Eye (tissue), 1 donor: ENCODE data around the gene MUC13.

ENCODE experiments used
- DNase-seq: peaks from one replicate; pipeline ENCODE4 v3.0.0-alpha.2; 2015

Gene MUC13

DNA sequence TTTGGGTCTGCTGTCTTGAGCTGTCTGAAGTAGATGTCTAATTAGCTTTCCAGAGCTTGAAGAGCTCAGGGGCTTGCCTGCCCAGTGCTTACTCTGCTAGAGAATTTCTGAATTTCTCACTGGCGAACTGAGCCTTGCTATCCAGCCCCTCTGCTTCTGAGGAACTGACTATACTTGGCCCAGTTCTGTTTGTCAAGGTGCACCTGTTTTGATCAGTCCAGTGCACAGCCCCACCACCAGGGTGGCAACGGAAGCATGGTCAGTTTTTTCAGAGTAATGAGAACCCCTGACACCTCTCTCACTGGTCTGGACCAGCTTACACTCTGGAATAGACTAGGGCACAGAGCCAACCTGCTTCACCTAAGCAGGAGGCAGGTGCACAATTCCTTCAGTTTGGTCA is 72.5 kb downstream of the MUC13 start:
- no peak for DNase-seq

DNA sequence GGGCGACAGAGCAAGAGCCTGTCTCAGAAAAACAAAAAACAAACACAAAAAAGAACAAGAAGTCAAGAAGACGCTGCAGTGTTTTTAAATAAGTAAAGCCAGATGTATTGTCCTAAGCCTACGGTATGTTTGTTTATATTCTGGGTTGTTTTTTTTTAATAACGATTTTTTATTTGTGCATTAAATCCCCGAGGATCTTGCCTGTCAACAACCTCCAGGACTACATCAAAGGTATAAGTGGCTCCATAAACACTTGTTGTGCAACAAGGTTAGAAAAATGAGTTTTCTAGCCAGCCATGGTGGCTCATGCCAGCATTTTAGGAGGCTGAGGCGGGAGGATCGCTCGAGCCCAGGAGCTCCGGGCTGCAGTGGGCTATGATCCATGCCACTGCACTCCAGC is 73.5 kb downstream of the MUC13 start:
- DNase-seq = no peak

DNA sequence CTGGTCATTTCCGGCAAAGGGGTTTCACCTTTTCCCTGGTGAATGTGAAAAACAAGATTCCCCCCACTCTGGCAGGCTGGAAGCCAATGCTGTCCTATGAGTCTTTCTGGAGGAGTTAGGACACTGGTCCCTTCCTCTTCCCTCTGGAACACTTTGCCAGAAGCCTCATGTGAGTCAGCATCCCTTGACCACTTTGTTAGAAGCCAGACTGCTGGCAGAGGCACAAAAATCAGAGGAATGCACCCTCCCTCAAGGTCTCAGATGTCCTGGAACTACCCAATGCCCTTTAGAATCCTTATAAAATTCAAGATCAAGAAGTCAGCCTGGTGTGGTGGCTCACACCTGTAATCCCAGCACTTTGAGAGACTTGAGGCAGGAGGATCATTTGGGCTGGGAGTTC is 74.0 kb downstream of the MUC13 start:
- DNase-seq = no peak

DNA sequence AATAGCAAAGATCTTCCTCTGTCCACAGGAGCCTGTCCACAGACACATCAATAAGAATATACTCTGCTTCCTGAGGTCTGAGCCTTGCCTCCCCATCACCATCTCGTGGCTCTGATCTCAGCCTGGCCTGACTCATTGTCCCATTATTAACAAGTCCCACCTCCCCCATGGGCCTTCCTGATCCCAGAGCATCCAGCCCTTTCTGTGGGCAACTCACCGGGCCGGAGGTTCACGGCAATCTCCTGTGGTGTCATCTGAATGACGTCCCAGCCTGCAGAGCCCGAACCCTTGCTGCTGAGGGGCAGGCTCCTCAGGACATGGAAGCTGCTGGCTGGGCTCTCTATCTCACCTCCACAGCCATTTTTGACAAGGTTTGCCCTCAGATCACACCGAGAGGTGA is 75.5 kb downstream of the MUC13 start:
- DNase-seq = no peak

DNA sequence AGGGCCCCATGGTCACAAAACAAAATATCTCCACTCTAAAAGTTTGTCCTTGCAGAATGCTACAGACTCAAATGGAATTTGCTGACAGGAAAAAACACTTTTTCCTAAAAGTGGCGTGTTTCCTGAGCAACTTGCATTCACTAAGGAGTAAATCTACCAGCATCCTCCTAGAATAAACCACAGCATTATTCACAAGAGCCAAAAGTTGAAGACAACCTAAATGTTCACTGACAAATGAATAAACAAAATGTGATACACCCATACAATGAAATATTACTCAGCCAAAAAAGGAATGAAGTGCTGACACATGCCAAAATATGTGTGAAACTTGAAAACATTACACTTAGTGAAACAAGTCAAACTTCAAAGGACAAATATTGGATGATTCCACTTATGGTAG is 76.3 kb downstream of the MUC13 start:
- no peak for DNase-seq

DNA sequence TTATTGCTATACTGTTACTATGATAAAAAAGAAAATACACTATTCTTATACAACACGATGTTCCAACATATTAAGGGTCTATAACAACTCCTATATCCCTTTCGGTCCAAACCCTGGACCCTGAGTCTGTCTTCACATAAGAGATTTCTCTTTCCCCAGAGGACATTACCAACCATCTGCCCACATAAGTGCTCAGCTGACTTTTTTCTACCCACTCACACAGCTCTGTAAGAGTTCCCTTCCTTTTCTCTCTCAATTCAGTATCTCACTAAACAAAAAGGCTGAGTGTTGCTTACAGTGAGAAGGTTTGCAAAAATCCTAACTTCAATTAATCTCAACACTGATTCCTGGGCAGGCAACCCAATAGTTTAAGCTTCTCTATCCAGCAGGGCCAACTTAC is 77.9 kb downstream of the MUC13 start:
- no peak for DNase-seq
